Measurements from ENCODE around the gene CAPN10. TPM values are rescaled to one million over a fixed set of nuclear protein-coding genes. Genes with fewer than 3 reads are reported as not detected.

CAPN10 gene
- total RNA-seq, 1 experiment from 2014 or later, result 47.4 TPM

DNA sequence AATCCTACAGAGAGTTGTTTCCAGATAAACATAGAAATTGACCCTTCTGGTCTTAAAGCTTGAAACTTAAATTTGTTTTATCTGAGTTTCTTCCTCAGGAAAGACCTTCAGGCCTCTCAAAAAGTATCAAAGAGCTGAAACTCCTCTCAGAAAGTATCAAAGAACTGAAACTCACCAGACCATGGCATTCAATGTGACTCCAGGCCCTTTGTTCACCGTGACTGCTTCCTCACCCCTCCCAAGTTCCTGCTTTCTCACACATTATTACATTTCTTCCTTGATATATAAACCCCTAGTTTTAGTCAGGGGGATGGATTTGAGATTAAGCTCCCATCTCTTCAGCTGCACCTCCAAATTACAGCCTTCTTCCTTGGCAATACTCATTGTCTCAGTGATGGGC, 34.7 kb upstream of the CAPN10 start:
- Mint-ChIP-seq H3K9me3 (peaks cover 17 to 20% of the 10 kb centered on the region in 2 experiments), H3K4me1 (peaks cover 0 to 2% of the 10 kb centered on the region in 2 experiments; a peak in 2 of 4 replicates), H3K4me3 (no peak overlapping the region), H3K27me3 (ENCODE audit: low read depth) (no peaks in the 10 kb centered on the region; the same call in none of the 2 replicates), H3K27ac (no peak overlapping the region), H3K36me3 (ENCODE audit: insufficient read depth in 1 of 3, low read depth in 3 of 3) (peaks cover 21 to 26% (median 21%) of the 10 kb centered on the region in 3 experiments)
- H2BK20ac ChIP-seq (ENCODE audit: low read depth, low read length, poor library complexity, severe bottlenecking), result no peak overlapping the region
- H3K9me3 ChIP-seq (ENCODE audit: control insufficient read depth, low read depth, low read length), result peaks cover 12% of the 10 kb centered on the region
- no peak overlapping the region for H4K91ac ChIP-seq (ENCODE audit: insufficient read length, low read depth, low read length)
- H3K27ac ChIP-seq (ENCODE audit: insufficient read length, low read depth, low read length), result no peak overlapping the region
- H2AFZ ChIP-seq (ENCODE audit: low read length), result no peak overlapping the region
- no peak overlapping the region for H3K18ac ChIP-seq (ENCODE audit: insufficient read length, low read depth, low read length)
- H4K8ac ChIP-seq (replicated peaks; ENCODE audit: insufficient read length, low read depth, low read length), result no peak overlapping the region
- TF ChIP-seq, protein P1, sequence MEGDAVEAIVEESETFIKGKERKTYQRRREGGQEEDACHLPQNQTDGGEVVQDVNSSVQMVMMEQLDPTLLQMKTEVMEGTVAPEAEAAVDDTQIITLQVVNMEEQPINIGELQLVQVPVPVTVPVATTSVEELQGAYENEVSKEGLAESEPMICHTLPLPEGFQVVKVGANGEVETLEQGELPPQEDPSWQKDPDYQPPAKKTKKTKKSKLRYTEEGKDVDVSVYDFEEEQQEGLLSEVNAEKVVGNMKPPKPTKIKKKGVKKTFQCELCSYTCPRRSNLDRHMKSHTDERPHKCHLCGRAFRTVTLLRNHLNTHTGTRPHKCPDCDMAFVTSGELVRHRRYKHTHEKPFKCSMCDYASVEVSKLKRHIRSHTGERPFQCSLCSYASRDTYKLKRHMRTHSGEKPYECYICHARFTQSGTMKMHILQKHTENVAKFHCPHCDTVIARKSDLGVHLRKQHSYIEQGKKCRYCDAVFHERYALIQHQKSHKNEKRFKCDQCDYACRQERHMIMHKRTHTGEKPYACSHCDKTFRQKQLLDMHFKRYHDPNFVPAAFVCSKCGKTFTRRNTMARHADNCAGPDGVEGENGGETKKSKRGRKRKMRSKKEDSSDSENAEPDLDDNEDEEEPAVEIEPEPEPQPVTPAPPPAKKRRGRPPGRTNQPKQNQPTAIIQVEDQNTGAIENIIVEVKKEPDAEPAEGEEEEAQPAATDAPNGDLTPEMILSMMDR (conservative IDR thresholded peaks at IDR 0.05), result no peak
- no peaks in the 10 kb centered on the region for H3K79me1 ChIP-seq (ENCODE audit: insufficient read depth, low read depth, low read length, poor library complexity, severe bottlenecking)
- no peak overlapping the region for H3K9ac ChIP-seq (ENCODE audit: extremely low read depth, insufficient read length, low read length)
- H2BK15ac ChIP-seq (ENCODE audit: low read depth, low read length), result no peak overlapping the region
- H4K20me1 ChIP-seq (ENCODE audit: control insufficient read depth, insufficient read depth, insufficient read length), result no peaks in the 10 kb centered on the region
- no peak overlapping the region for H2BK120ac ChIP-seq (ENCODE audit: low read depth, low read length, poor library complexity, severe bottlenecking)
- no peak overlapping the region for H3K14ac ChIP-seq (ENCODE audit: insufficient read depth, low read length)
- H3K79me2 ChIP-seq (ENCODE audit: insufficient read depth, low read length), result no peaks in the 10 kb centered on the region
- no peak overlapping the region for H2BK5ac ChIP-seq (ENCODE audit: insufficient read length, low read length)
- DNase-seq, result no peak
- no peak overlapping the region for H3T11ph ChIP-seq (ENCODE audit: low read length)
- no peak overlapping the region for H2BK12ac ChIP-seq (ENCODE audit: insufficient read length, low read depth, low read length)
- no peaks in the 10 kb centered on the region for H3K23me2 ChIP-seq (ENCODE audit: insufficient read length, low read depth, low read length, poor library complexity, severe bottlenecking)
- H3K4me1 ChIP-seq (ENCODE audit: insufficient read depth, low read length), result no peaks in the 10 kb centered on the region
- no peak overlapping the region for H3K23ac ChIP-seq (ENCODE audit: insufficient read length, low read depth, low read length)
- no peak overlapping the region for H3K56ac ChIP-seq (ENCODE audit: insufficient read length, low read depth, low read length)
- no peak overlapping the region for H3K4me2 ChIP-seq (ENCODE audit: insufficient read depth, insufficient read length, low read length)
- WGBS (ENCODE audit: extremely low coverage, insufficient read length, low lambda C conversion rate), result no CpG with 5 or more reads among the region's 1 CpG
- H2AK5ac ChIP-seq (ENCODE audit: insufficient read length, low read length), result no peak overlapping the region
- H4K5ac ChIP-seq (ENCODE audit: insufficient read length, low read depth, low read length), result no peak overlapping the region
- no peak overlapping the region for H3K4ac ChIP-seq (ENCODE audit: low read depth, low read length)
- no peaks in the 10 kb centered on the region for H3K27me3 ChIP-seq (ENCODE audit: insufficient read depth, low read length)
